HL-60/S4 (cell line): Measurements from ENCODE around the gene AQP3.
"Not testable (repeated sequence)": the region's sequence is repeated elsewhere in the genome, so short reads cannot be mapped to it uniquely, and the experiment has no call there.

ENCODE experiments used
- in situ Hi-C: fragments of 300-500 bp; cut with MboI; formaldehyde crosslinking; loops from 2 replicates; pipeline ENCODE4 v1.14.3; 2022; ENCODE audit warnings: low sequenced_read_pairs

Gene AQP3

DNA sequence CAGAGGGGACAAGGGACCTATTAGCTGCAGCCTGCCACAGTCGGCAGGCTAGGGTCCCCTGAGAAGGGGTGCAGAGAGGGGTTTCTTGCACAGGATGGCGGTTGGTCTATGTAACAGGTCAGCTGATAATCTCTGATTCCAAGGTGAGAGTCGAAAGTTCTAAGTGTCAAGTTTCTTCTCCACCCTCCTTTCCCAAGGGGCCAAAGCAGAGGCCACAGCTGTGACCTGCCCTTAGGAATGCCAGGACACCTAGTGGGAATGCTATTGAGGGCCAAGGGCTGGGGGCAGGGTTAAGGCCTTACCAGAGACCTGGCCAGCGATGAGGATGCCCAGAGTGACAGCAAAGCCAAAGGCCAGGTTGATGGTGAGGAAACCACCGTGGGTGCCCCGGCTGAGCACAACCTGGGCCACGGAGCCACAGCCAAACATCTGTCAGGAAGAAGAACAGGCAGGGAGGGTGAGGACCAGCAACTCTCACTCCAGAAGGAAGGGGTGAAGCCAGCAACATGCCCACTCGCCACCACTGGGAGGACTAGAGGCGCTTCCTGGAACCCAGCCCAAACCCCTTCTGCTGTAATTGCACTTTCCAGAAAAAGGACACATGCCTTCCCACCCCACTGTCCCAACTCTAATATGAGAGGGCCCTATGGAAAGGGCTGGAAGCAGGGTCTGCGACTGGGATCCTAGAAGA lies 3.8 kb downstream of the AQP3 start:
- in situ Hi-C loops, result no loop called here

DNA sequence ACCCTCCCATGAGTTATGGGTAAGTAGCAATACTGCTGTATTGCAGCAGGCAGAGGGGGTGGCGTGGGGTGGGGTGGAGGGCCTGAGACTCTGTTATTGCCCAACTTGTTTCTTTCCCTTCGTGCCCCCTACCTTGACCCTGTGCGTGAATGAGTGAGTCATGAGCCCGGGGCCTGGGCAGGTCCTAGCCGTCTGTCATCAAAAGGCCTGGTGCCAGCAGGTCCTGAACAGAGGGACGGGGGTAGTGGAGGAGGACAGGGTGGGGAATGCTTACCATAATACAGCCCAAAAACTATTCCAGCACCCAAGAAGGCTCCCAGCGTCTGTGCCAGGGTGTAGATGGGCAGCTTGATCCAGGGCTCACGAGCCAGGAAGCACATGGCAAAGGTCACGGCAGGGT lies 4.3 kb downstream of the AQP3 start:
- in situ Hi-C loops, result no loop called here

DNA sequence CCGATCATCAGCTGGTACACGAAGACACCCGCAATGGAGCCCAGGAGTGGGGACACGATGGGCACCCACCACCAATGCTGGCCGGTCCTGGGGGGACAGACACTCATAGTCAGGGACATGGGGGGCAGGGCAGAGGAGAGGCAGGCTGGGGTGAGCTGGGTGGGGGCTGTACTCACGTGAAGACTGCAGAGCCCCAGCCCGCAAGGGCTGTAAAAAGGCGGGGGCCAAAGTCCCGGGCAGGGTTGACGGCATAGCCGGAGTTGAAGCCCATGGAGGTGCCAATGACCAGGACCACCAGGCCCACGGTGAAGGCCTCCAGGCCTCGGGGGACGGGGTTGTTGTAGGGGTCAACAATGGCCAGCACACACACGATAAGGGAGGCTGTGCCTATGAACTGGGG lies 5.3 kb downstream of the AQP3 start:
- in situ Hi-C loops, result no loop called here

DNA sequence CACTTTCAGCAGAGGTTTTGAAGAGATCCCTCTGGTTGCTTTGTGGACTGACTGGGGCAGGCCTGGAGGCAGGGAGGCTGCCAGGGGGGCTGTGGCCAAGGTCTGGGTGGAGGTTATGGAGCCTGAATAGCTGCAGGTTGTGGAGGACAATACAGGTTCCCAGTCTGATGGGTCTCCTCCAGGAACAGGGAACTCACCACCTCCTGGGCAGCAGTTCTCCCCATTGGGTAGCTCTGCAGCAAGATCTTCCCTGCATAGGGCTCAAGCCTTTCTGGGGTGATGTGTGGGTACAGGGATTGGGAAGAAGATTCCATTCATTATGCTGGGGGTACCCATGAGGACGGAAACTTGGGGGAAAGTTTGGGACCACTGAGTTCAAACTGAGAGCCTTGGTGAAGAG lies 6.8 kb downstream of the AQP3 start:
- in situ Hi-C loops, result no loop called here

DNA sequence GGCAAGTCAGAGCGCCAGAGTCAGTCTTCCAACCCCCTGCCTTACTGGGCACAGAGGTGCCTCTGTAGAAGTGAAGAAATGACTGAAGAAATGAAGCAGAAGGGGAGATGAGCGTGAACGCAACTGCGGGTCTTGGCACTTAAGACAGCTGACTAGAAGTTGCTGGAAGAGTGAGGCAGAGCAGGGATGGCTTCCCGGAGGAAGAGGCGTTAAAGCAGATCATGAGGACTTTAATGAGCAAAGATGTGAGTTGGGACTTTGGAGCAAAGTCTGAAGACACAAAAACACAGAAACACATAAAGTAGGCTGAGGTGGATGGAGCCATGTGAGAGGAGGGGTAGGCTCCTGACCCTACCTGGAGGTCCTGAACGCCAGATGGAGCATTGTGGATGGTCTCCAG lies 7.2 kb downstream of the AQP3 start:
- in situ Hi-C loops, result no loop called here

DNA sequence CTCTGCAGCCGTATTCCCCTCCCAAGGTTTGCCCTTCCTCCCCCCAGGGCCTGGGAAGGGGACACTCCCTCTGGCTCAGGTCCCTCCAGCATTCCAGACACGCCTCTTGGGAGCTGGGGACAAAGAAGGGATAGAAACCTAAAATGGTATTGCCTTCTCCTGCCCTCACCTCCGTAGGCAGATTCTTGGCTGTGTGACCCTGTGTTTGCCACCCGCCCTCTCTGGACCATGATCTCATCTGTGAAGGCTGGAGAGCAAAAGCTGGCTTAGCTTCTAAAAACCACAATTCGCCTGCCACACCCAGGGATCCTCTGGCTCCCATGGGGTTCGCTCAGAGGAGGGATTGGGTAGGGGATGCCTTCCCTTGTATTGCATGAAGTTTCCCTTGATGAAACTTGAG lies 7.7 kb downstream of the AQP3 start:
- in situ Hi-C loops, result no loop called here

DNA sequence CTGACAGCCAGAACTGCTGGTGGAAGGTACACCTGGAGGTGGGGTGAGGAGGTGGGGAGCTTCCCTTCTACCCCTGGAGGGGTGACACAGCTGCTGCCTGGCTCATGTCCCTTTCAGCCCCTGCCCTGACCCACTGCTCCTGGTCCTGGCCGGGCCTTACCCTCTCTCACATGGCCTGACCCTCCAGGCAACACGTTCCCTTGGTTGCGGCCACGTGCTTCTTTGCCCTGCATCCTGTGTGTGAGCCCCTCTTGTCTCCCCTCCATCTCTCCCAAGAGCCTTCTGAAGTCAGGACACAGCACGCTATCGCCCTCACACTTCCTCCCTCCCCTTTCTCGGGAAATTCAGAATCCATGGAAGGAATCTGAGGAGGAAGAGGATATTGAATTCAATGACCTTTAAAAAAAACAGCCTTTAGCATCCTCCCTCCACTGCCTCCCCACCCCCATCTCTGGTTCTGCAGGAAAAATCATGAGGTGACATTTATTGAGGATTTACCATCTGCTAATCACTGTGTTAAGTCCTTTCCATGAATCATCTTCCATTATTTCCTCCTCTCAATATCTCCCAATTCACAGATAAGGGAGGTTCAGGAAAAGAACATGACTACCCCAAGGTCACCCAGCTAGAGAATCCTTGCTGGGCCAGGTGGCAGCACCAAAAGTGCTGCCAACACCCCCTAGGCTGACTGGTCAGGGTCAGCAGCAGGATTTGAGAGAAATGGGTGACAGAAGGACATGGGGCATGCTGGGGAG lies 8.3 kb downstream of the AQP3 start:
- in situ Hi-C loops, result no loop called here

DNA sequence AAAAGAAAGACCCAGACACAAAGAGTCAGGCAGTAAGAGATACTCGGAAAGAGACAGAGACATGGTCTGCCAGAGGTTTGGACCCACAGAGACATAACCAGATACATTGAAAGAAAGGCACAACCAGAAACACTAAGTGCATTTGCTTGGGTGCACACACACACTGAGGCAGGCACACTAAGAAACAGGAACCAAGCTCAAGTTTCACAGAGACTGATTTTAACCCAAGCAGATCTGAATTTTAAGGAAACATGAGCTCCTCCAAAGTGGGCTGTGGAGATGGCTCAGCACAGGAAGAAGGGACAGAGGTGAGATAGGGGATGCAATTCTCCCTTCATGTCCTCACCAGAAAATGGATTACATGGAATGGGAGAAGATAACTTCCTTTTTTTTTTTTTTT lies 9.5 kb downstream of the AQP3 start:
- in situ Hi-C loops, result no loop called here

DNA sequence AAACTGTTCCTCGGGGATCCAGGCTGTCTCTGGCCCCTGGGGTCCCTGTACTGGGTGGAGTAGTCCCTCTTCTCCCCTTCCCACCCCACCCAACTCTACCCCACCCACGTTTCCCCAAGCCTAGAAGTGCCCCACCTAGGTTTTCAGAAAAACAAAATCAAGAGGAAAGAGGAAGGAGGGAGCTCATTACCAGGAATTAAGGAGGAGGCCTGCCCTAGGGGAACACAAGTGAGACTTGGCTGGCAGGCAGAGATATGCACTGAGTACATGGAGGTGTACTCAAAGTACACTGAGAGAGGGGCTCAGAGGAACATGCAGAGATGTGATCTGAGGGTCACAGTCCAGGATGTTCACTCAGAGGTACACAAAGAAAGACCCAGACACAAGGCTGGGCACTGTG lies 10.2 kb downstream of the AQP3 start:
- in situ Hi-C loops, result no loop called here

DNA sequence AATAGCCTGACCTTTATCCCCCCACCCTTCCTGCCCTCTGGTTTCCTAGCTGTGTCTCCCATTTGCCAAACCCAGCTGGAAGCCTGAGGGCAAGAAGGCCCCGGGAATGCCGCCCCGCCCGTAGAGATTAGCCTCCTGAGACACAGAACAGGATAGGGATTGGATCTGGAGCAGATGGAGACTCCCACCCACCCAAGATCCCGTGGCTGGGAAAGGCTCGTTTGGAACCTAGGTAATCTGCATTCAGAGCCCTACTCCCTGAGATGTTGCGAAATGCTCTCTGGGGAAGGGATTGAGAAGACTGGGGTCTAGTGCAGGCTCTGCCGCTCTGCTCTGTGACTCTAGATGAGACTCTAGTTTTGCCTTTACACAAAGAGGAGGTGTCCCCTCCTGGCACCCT lies 10.9 kb downstream of the AQP3 start:
- in situ Hi-C loops, result no loop called here

DNA sequence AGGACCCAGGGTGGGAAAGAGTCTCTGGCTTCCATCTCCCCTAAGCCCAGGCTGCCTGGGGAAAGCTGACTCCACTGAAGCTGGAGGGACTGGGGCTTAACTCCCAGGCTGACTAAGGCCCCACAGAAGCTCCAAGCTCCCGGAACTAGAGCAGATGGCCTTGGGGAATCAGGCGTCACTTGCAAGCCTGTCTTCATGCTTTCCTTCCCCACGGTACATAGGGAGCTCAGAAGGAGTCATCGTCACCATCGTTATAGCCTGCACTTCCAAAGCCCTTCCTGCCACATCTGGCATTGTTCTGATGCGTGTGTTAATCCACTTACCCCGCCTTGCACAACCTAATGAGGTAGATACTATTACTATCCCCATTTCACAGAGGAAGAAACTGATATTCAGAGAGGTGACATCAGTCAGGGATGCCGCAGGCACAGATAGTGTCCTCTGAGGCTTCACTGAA lies 11.5 kb downstream of the AQP3 start:
- in situ Hi-C loops, result no loop called here

DNA sequence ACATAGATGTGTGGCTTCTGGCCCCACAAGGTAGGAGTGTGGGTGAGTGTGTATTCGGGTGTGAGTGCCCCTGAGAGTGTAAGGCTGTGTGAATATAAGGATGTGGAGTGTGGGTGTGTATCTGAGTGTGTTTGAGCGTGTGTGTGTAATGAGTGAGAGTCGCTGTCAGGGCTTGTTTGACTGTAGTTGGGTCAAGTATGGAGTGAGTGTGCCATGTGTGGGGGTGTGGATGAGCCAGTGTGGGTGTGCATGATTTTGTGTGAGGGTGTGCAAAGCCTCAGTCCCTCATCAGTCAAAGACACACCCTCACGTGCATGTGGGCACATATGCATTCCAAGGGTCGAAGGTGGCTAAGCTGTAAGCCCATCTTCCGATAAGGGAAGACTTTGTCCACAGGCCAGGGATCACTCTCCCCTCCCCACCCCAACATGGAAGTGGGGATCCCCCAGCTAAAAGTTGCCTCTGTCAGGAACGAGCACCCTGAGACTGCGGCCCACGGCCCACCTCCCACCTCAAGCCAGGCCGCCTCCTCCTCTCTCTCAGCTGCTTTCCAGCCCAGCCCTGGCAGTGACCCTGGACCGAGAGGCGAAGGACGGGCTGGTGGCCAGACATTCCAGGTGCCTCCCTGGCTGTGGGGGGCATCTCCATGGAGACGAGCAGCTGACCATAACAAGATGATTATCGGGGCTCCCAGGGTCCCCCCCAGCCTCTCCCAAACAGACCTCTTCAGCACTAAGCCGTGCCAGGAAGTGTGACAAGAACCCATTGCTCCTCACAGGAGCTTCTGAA lies 12.9 kb downstream of the AQP3 start:
- in situ Hi-C loops, result no loop called here

DNA sequence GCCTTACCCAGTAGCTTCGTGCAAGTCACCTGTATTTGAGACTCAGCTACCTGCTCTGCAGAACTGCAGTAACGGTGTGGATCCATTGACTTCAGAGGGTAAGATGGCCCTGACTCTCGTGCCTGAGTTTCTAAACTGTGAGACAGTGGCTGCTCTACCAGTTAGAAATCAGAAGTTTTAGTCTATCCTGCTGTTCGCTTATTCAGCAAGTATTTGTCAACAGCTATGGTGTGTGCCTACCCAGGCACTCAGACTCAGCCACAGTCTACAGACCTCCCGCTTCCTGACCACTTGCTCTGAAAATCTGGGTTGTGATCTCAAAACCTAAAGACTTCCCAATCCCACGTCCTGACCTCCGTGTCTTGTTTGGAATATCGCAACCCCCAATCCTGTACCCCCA lies 13.5 kb downstream of the AQP3 start:
- in situ Hi-C loops, result no loop called here

DNA sequence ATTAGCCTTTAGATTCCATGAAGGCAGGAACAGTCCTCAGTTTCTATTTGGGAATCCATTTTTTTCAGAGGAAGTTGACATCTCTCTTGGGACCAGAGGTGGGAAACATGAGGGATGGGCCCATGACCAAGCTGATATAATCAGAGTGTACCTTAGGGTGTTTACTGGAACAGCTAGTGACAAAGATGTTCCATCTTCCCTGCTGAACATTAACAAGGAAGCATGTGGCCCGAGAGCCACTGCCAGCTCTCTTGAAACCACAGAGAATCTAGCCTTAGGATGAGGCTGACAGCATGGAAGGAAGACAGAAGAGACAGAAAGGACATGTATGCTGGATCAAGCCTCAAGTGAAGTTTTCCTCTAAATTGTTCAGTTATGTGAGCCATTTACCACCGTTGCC lies 16.0 kb downstream of the AQP3 start:
- in situ Hi-C loops, result no loop called here

DNA sequence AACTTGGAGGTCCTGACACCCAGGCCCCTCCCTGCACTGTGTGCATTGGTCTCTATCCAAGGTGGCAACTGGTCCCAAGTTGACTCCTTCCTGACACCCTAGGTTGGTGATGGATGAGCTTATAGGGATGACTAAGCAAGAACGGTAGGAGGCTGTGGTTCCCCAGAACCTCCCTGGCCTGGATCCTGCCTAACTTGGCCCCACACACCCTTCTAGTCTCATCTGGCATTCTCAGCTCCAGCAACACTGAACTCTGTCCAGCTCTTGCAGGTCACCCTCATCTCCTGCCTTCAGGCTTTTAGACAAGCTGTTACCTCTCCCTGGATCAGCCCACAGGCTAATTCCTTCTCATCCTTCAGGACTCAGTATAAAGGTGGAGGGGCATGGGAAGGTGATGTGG lies 16.5 kb downstream of the AQP3 start:
- in situ Hi-C loops, result no loop called here

DNA sequence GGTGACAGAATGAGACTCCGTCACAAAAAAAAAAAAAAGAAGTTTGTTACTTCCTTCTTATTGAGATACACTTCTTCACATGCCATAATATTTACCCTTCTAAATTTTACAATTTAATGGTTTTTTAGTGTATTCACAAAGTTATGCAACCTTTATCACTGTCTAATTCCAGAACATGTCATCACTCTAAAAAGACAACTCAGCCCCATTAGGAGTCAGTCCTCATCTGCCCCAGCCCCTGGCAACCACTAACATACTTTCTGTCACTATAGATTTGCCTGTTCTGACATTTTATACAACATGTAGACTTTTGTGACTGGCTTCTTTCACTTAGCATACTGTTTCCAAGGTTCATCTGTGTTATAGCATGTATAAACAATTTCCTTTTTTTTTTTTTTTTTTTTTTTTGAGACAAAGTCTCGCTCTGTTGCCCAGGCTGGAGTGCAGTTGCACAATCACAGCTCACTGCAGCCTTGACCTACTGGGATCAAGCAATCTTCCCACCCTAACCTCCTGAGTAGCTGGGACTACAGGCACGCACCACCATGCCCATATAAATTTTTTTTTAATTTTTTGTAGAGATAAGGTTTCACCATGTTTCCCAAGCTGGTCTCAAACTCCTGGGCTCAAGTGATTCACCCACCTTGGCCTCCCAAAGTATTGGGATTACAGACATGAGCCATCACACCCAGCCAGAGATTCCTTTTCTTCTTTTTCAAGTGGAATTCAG lies 18.0 kb downstream of the AQP3 start:
- in situ Hi-C loops, result no loop called here

DNA sequence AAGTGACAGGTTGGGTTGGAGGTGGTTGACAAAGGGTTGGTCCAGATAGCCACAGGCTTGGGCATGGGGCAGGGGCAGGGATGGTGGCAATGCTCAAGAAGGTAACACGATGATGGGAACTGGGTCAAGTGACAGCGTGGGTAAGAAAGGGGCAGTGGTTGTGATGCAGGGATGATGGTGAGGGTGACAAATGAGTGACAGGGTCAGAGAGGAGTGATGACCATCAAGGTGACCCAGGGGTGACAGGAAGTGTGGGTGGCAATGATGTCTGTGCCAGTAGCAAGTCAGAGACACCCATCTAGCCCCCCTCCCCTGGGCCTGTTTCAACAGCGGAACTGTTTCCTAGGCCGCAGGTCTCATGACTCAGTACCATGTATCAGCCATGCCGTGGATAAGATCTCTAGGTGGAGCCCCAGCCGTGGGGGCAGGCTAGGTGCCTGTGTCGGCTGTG lies 20.5 kb downstream of the AQP3 start:
- in situ Hi-C loops, result no loop called here

DNA sequence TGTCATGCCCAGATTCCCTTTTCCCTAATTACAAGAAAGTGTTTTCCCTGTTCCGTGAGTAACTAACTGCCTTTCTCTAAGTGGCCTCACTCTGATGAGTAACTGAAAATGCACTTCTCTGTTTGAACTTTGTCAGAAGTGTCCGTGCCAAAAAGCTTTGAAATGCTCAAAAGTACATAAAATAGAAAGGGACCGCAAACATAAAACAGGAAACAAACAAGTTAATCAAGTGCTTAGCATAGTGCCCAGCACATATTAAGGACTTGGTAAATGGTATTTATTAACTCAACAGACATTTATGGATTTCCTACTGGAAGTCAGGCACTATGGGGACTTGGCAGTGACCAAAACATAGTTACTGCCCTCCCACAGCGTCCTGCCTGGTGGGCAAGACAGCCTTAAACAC lies 22.3 kb downstream of the AQP3 start:
- in situ Hi-C loops, result no loop called here

DNA sequence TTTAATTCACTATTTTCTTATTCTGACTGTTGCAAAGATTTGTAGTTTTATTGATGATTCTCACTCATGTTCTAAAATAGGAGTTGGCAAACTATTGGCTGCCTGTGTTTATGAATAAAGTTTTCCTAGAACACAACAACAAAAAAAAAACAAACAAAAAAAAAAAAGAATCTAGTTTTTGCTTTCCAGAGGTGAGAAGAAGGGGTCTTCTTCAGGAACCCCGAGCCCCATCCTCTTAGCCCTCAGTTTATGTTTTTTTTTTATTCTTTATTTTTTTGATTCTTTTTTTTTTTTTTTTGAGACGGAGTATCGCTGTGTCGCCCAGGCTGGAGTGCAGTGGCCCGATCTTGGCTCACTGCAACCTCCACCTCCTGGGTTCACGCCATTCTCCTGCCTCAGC lies 22.9 kb downstream of the AQP3 start:
- in situ Hi-C loops, result not testable (repeated sequence)

DNA sequence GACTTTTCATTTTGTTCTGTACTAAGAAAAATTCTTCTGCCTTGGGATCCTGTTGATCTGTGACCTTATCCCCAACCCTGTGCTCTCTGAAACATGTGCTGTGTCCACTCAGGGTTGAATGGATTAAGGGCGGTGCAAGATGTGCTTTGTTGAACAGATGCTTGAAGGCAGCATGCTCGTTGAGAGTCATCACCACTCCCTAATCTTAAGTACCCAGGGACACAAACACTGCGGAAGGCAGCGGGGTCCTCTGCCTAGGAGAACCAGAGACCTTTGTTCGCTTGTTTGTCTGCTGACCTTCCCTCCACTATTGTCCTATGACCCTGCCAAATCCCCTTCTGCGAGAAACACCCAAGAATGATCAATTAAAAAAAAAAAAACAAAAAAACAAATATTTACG lies 23.4 kb downstream of the AQP3 start:
- in situ Hi-C loops, result not testable (repeated sequence)

DNA sequence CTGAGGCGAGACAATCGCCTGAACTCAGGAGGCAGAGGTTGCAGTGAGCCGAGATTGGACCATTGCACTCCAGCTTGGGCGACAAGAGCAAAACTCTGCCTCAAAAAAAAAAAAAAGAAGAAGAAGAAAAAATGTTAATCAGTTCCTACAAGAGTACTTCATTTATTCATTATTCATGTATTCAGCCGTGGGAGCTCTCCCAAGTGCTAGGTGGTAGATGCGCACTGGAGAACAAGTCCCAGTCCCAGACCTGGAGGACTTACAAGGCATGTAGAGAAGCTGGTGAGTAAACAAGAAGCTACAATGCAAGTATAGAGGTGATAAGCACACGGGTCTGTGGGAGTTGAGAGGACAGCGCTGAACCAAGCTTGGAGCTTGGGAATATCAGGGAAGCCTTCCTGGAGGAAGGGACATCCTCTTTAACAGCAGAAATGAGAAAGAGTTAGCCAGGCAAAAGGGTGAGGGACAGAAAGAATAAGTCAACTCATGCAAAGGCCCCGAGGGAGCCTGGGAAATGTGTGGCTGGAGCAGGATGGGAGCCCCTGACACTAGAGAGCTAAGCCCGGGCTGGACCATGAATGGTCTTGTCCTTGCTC lies 27.6 kb downstream of the AQP3 start:
- in situ Hi-C loops, result no loop called here
